H1 (cell line): ENCODE results near the gene RLBP1. TPM values are rescaled to one million over a fixed set of nuclear protein-coding genes. Genes with fewer than 3 reads are reported as not detected.

Source experiments
- CTCF ChIA-PET: fragments of 300-600 bp; sonication (Branson Sonifier 250); formaldehyde crosslinking; loops from one replicate; lab custom pipeline; 2021; ENCODE audit not compliant: partially characterized antibody; lab: Charles Lee
- POLR2A ChIA-PET: fragments of 300-600 bp; sonication (Branson Sonifier 250); formaldehyde crosslinking; loops from one replicate; lab custom pipeline; 2021; ENCODE audit warnings: inconsistent platforms; ENCODE audit not compliant: partially characterized antibody; lab: Charles Lee
- DNase-seq, 2 experiments: peaks; one replicate each; pipeline versions ENCODE4 v3.0.0 to v3.0.0-alpha.2; 2010 to 2022; ENCODE audit warnings: low spot score in 2 of 2, low read depth in 1 of 2, mixed read lengths in 1 of 2
- FAIRE-seq: peaks from 2 replicates; lab custom pipeline; 2011; peaks lifted over from hg19 to GRCh38; lab: Jason Lieb, UNC
- H2AFZ ChIP-seq: 2 replicates; pipeline ENCODE4 v1.8.1; 2012; ENCODE audit warnings: low read length, inconsistent platforms
- H2AK5ac ChIP-seq: 2 replicates; pipeline ENCODE4 v1.6.1; 2013; ENCODE audit warnings: low read depth, low read length
- H2BK120ac ChIP-seq: replicated peaks from 2 replicates; pipeline ENCODE3; 2013; ENCODE audit warnings: low read depth, low read length, inconsistent platforms
- H2BK12ac ChIP-seq: 2 replicates; pipeline ENCODE4 v1.6.1; 2013; ENCODE audit warnings: low read depth, low read length
- H2BK15ac ChIP-seq: 2 replicates; pipeline ENCODE4 v1.6.1; 2013; ENCODE audit warnings: low read length
- H2BK20ac ChIP-seq: 2 replicates; pipeline ENCODE4 v1.6.1; 2013; ENCODE audit warnings: low read length
- H2BK5ac ChIP-seq: 2 replicates; pipeline ENCODE4 v1.6.1; 2013; ENCODE audit warnings: low read depth, low read length
- H3K14ac ChIP-seq: 2 replicates; pipeline ENCODE4 v1.6.1; 2013; ENCODE audit warnings: inconsistent platforms; ENCODE audit not compliant: insufficient read length
- H3K18ac ChIP-seq: 2 replicates; pipeline ENCODE4 v1.6.1; 2013; ENCODE audit warnings: low read length; ENCODE audit errors: extremely low read depth
- H3K23ac ChIP-seq: 2 replicates; pipeline ENCODE4 v1.6.1; 2013; ENCODE audit warnings: inconsistent platforms; ENCODE audit not compliant: insufficient read length
- H3K23me2 ChIP-seq: 2 replicates; pipeline ENCODE4 v1.6.1; 2013; ENCODE audit warnings: low read depth, low read length
- H3K27ac ChIP-seq: 2 replicates; pipeline ENCODE4 v1.6.1; 2011; ENCODE audit warnings: low read depth, low read length, inconsistent platforms
- H3K27me3 ChIP-seq, 4 experiments: replicated peaks in 1 of 4; 1 replicate in 1 of 4; 2 replicates in 3 of 4; pipeline versions ENCODE4 v1.6.1 to v1.8.1; 2011 to 2013; ENCODE audit warnings: low read length in 3 of 4, mild to moderate bottlenecking in 3 of 4, inconsistent platforms in 2 of 4, mixed read lengths in 2 of 4, moderate library complexity in 1 of 4; ENCODE audit not compliant: control insufficient read depth in 3 of 4, insufficient read depth in 3 of 4; ENCODE audit errors: extremely low read depth in 1 of 4
- H3K36me3 ChIP-seq, 4 experiments: 2 replicates each; pipeline versions ENCODE4 v1.6.1 to v1.8.1; 2011 to 2013; ENCODE audit warnings: mild to moderate bottlenecking in 4 of 4, low read length in 3 of 4, moderate library complexity in 2 of 4, control low read depth in 1 of 4, inconsistent platforms in 1 of 4; ENCODE audit not compliant: insufficient read depth in 4 of 4, control insufficient read depth in 2 of 4
- H3K4ac ChIP-seq: replicated peaks from 2 replicates; pipeline ENCODE3; 2013; ENCODE audit warnings: low read length, low read depth, mixed read lengths, inconsistent platforms; ENCODE audit not compliant: insufficient read length
- H3K4me1 ChIP-seq, 4 experiments: replicated peaks in 1 of 4; 1 replicate in 1 of 4; 2 replicates in 3 of 4; pipeline versions ENCODE4 v1.6.1 to v1.8.1; 2011 to 2013; ENCODE audit warnings: low read length in 3 of 4, inconsistent platforms in 2 of 4, mixed read lengths in 1 of 4; ENCODE audit not compliant: insufficient read depth in 4 of 4, control insufficient read depth in 3 of 4
- H3K4me2 ChIP-seq, 2 experiments: 2 replicates each; pipeline versions ENCODE4 v1.6.1 to v1.8.1; 2011 to 2013; ENCODE audit warnings: low read depth in 2 of 2, low read length in 2 of 2, control low read depth in 1 of 2, inconsistent platforms in 1 of 2, mild to moderate bottlenecking in 1 of 2; ENCODE audit not compliant: insufficient read depth in 1 of 2
- H3K4me3 ChIP-seq, 4 experiments: fragments of 200-600, 300-600 bp in 1 of 4; sonication (generic), shearing (Covaris generic), sonication (Bioruptor Twin) in 1 of 4; 2 replicates each; pipeline versions ENCODE4 v1.5.1 to v1.8.1; 2011 to 2016; ENCODE audit warnings: low read length in 4 of 4, low read depth in 3 of 4, control low read depth in 2 of 4, inconsistent platforms in 2 of 4, mild to moderate bottlenecking in 2 of 4, mixed read lengths in 1 of 4, moderate library complexity in 1 of 4; ENCODE audit not compliant: insufficient read depth in 2 of 4; ENCODE audit errors: extremely low read depth in 1 of 4
- H3K56ac ChIP-seq: replicated peaks from 2 replicates; pipeline ENCODE3; 2013; ENCODE audit warnings: low read depth, mild to moderate bottlenecking, mixed read lengths, low read length, inconsistent platforms; ENCODE audit not compliant: insufficient read length
- H3K79me1 ChIP-seq: 2 replicates; pipeline ENCODE4 v1.6.1; 2013; ENCODE audit warnings: low read depth, low read length, control low read depth
- H3K79me2 ChIP-seq, 2 experiments: 2 replicates each; pipeline versions ENCODE4 v1.6.1 to v1.8.1; 2012 to 2013; ENCODE audit warnings: low read length in 2 of 2, mild to moderate bottlenecking in 2 of 2, inconsistent platforms in 1 of 2; ENCODE audit not compliant: insufficient read depth in 2 of 2, control insufficient read depth in 1 of 2
- H3K9ac ChIP-seq, 4 experiments: replicated peaks in 1 of 4; 1 replicate in 1 of 4; 2 replicates in 3 of 4; pipeline versions ENCODE4 v1.6.1 to v1.8.1; 2011 to 2013; ENCODE audit warnings: low read depth in 3 of 4, low read length in 3 of 4, control low read depth in 2 of 4, mild to moderate bottlenecking in 2 of 4, moderate library complexity in 2 of 4, inconsistent platforms in 1 of 4; ENCODE audit errors: extremely low read depth in 1 of 4
- H3K9me3 ChIP-seq, 2 experiments: 2 replicates each; pipeline versions ENCODE4 v1.6.1 to v1.8.1; 2012 to 2013; ENCODE audit warnings: mild to moderate bottlenecking in 2 of 2, moderate library complexity in 2 of 2, control low read depth in 1 of 2, inconsistent platforms in 1 of 2, low read depth in 1 of 2, low read length in 1 of 2, mixed read lengths in 1 of 2; ENCODE audit not compliant: insufficient read depth in 2 of 2
- H4K20me1 ChIP-seq, 2 experiments: replicated peaks in 1 of 2; 2 replicates each; pipeline versions ENCODE3 to v1.8.1; 2011 to 2013; ENCODE audit warnings: inconsistent platforms in 2 of 2, low read length in 2 of 2, mild to moderate bottlenecking in 1 of 2; ENCODE audit not compliant: insufficient read depth in 2 of 2, control insufficient read depth in 1 of 2
- H4K5ac ChIP-seq: 2 replicates; pipeline ENCODE4 v1.6.1; 2013; ENCODE audit warnings: low read length, low read depth, mixed read lengths, inconsistent platforms; ENCODE audit not compliant: insufficient read length
- H4K8ac ChIP-seq: 2 replicates; pipeline ENCODE4 v1.8.0; 2013; ENCODE audit warnings: mild to moderate bottlenecking, moderate library complexity, low read length, inconsistent platforms; ENCODE audit not compliant: insufficient read depth; ENCODE audit errors: extremely low read depth
- H4K91ac ChIP-seq: replicated peaks from 2 replicates; pipeline ENCODE3; 2013; ENCODE audit warnings: low read length, mixed read lengths, inconsistent platforms; ENCODE audit not compliant: insufficient read length
- ATF3 ChIP-seq: IDR thresholded peaks from 2 replicates; pipeline ENCODE4 v1.6.1; 2011; ENCODE audit warnings: low read depth, mild to moderate bottlenecking, low read length; ENCODE audit not compliant: insufficient read depth
- BRCA1 ChIP-seq: IDR thresholded peaks from 2 replicates; pipeline ENCODE4 v1.6.1; 2012; ENCODE audit warnings: low read depth, low read length, improper control_type of control experiment
- CEBPB ChIP-seq: IDR thresholded peaks from 2 replicates; pipeline ENCODE4 v1.6.1; 2012; ENCODE audit warnings: low read depth, low read length
- CTCF ChIP-seq, 3 experiments: IDR thresholded peaks; 1 replicate in 2 of 3; 2 replicates in 1 of 3; pipeline versions ENCODE4 v1.5.1 to v1.6.1; 2011; ENCODE audit warnings: low read length in 3 of 3, mild to moderate bottlenecking in 3 of 3, inconsistent platforms in 2 of 3, low read depth in 1 of 3, moderate library complexity in 1 of 3; ENCODE audit not compliant: insufficient read depth in 1 of 3; ENCODE audit errors: control extremely low read depth in 1 of 3
- MAX ChIP-seq: IDR thresholded peaks from 2 replicates; pipeline ENCODE4 v1.6.1; 2012; ENCODE audit warnings: inconsistent platforms
- NANOG ChIP-seq: IDR thresholded peaks from 2 replicates; pipeline ENCODE4 v1.6.1; 2011; ENCODE audit warnings: low read length, low read depth, mild to moderate bottlenecking, inconsistent platforms; ENCODE audit not compliant: insufficient read depth, poor library complexity, severe bottlenecking
- RBBP5 ChIP-seq: IDR thresholded peaks from 2 replicates; pipeline ENCODE4 v1.7.1; 2012; ENCODE audit warnings: low read depth, mild to moderate bottlenecking, inconsistent platforms, low read length, moderate library complexity, borderline replicate concordance
- SRF ChIP-seq: IDR thresholded peaks from 2 replicates; pipeline ENCODE4 v1.6.1; 2011; ENCODE audit warnings: mild to moderate bottlenecking, low read depth, low read length, moderate library complexity
- TAF1 ChIP-seq: IDR thresholded peaks from 2 replicates; pipeline ENCODE4 v1.6.1; 2011; ENCODE audit warnings: mild to moderate bottlenecking, low read depth, low read length
- ZNF274 ChIP-seq: IDR thresholded peaks from 2 replicates; pipeline ENCODE4 v1.7.0; 2012; ENCODE audit warnings: low read length, borderline replicate concordance; ENCODE audit errors: extremely low read depth
- whole genome bisulfite sequencing, 2 experiments: shearing (Covaris generic) in 1 of 2; methylation state at CpG; one replicate each; pipeline versions ENCODE4 v1.1.6 to v1.1.7; 2013 to 2015; ENCODE audit warnings: low lambda C conversion rate in 2 of 2, mixed read lengths in 2 of 2, inconsistent platforms in 1 of 2, low coverage in 1 of 2, missing lambda C conversion rate in 1 of 2; ENCODE audit not compliant: insufficient replicate concordance in 2 of 2, insufficient coverage in 1 of 2, insufficient read length in 1 of 2; ENCODE audit errors: extremely low coverage in 1 of 2, missing lambda C conversion rate in 1 of 2; 5-methylcytosine and 5-hydroxymethylcytosine counted together
- polyA plus RNA-seq, 7 experiments: library from polyadenylated mRNA; depleted of rRNA in 3 of 7; stranded (reverse) in 5 of 7; unstranded in 2 of 7; fragments of >200 nt in 5 of 7; fragments of 200-250 nt in 2 of 7; gene quantifications; 1 replicate in 5 of 7; 2 replicates in 1 of 7; 4 replicates in 1 of 7; pipeline versions ENCODE4 v1.2.1 to v1.2.3, GENCODE V29; 2011 to 2013; ENCODE audit warnings: missing spikeins in 2 of 7, mixed read lengths in 2 of 7
- total RNA-seq: library from RNA; stranded (reverse); fragmentation: NEBNext Ultra II Directional; extraction: Animal tissue kit (Norgen Biotek cat#: 25700); gene quantifications from 2 replicates; pipeline ENCODE4 v1.2.1, GENCODE V29; 2021

The RLBP1 gene
- total and polyA plus RNA-seq, 2 of the 8 experiments (the other 6 are each of a cell fraction or from before 2014, with no cell fraction given), result 0.05 TPM; not detected in 1

- no peaks in the 10 kb centered on the region for H3K9me3 ChIP-seq
- H3K9ac ChIP-seq, result no peak overlapping the region
- no peak overlapping the region for H3K18ac ChIP-seq
- H4K20me1 ChIP-seq, result no peaks in the 10 kb centered on the region
- H3K4ac ChIP-seq, result no peak overlapping the region
- no peak overlapping the region for H4K91ac ChIP-seq
- no peaks in the 10 kb centered on the region for H3K27me3 ChIP-seq
- H3K27ac ChIP-seq, result no peak overlapping the region
- H3K23ac ChIP-seq, result no peak overlapping the region
- no peaks in the 10 kb centered on the region for H3K36me3 ChIP-seq
- H3K56ac ChIP-seq, result no peak overlapping the region
- FAIRE-seq, result no peak
- WGBS, 2 experiments, result 95% methylated on average over 5 of the region's 5 CpGs; no CpG with 5 or more reads in 1 of the 2 experiments
- H3K23me2 ChIP-seq, result no peaks in the 10 kb centered on the region
- H2BK5ac ChIP-seq, result no peak overlapping the region
- ChIA-PET CTCF (interaction anchor here (1.2 to 2.3 kb wide), 2 partner anchors 8 to 18 kb away, joined by 4 to 14 read pairs; no protein-coding TSS in a partner anchor), POLR2A (no interaction called here)
- H2AFZ ChIP-seq, result no peak overlapping the region
- no peak overlapping the region for H2BK120ac ChIP-seq
- no peak overlapping the region for H3K4me2 ChIP-seq
- no peak overlapping the region for H2BK12ac ChIP-seq
- no peak overlapping the region for H2BK15ac ChIP-seq
- no peak overlapping the region for H2BK20ac ChIP-seq
- H4K5ac ChIP-seq, result no peak overlapping the region
- no peaks in the 10 kb centered on the region; a peak in 2 of 7 replicates for H3K4me1 ChIP-seq
- no peak for DNase-seq
- H3K4me3 ChIP-seq, result no peak overlapping the region
- H3K79me2 ChIP-seq, result no peaks in the 10 kb centered on the region
- H3K79me1 ChIP-seq, result no peaks in the 10 kb centered on the region
- H4K8ac ChIP-seq, result no peak overlapping the region
- no peak overlapping the region for H2AK5ac ChIP-seq
- no peak overlapping the region for H3K14ac ChIP-seq
- TF ChIP-seq BRCA1 (no peak), CTCF (IDR thresholded peaks at IDR 0.05; ENCODE audit: control extremely low read depth in 1 of 3, insufficient read depth in 1 of 3, low read depth in 1 of 3, low read length in 3 of 3) (no peak), SRF (no peak), NANOG (no peak), ATF3 (no peak), ZNF274 (no peak), CEBPB (no peak), RBBP5 (no peak), TAF1 (no peak), MAX (no peak)
These were observed 4.2 kb upstream of the RLBP1 start for GRCh38 chr15:89225588-89225987.
